ENCODE measurements around the gene POLE. TPM values are rescaled to one million over a fixed set of nuclear protein-coding genes. Genes with fewer than 3 reads are reported as not detected.

The POLE gene
- total and polyA plus RNA-seq, 2 donors from 2014 or later = 5.3 to 23.0 TPM

- Histone ChIP-seq H3K9me3 (ENCODE audit: control insufficient read depth in 2 of 3, insufficient read depth in 1 of 3, low read length in 3 of 3) (no peaks in the 10 kb centered on the region), H3K9ac (ENCODE audit: low read length in 3 of 3) (no peak overlapping the region), H3K27me3 (ENCODE audit: control insufficient read depth, insufficient read depth, low read length) (no peaks in the 10 kb centered on the region), H3K4me1 (ENCODE audit: control insufficient read depth in 2 of 3, insufficient read depth in 2 of 3, low read depth in 1 of 3, low read length in 3 of 3) (no peaks in the 10 kb centered on the region), H3K27ac (ENCODE audit: low read depth in 2 of 2, low read length in 2 of 2) (no peak overlapping the region), H3K4me3 (ENCODE audit: low read length in 3 of 3) (no peak overlapping the region), H3K36me3 (ENCODE audit: control insufficient read depth in 2 of 3, insufficient read depth in 3 of 3, low read length in 3 of 3) (peaks cover 0 to 8% (median 4%) of the 10 kb centered on the region in 3 donors)
- FAIRE-seq = no peak
- TF ChIP-seq CTCF (IDR thresholded peaks at IDR 0.05; ENCODE audit: borderline replicate concordance, extremely low read depth, insufficient read depth) = no peak
- intact Hi-C loops (cut with DNase I) = no loop called here
- DNase-seq = no peak
Observed at GRCh38 chr12:132717011-132717410, 29.9 kb upstream of the POLE start.

GRCh38 chr12:132716356-132716755 lies 29.2 kb upstream of the POLE start:
- Histone ChIP-seq H3K27ac (ENCODE audit: low read depth in 2 of 2, low read length in 2 of 2) (no peak overlapping the region), H3K9ac (ENCODE audit: low read length in 3 of 3) (no peak overlapping the region), H3K36me3 (ENCODE audit: control insufficient read depth in 2 of 3, insufficient read depth in 3 of 3, low read length in 3 of 3) (peaks cover 0 to 8% (median 4%) of the 10 kb centered on the region in 3 donors), H3K4me3 (ENCODE audit: low read length in 3 of 3) (no peak overlapping the region), H3K27me3 (ENCODE audit: control insufficient read depth, insufficient read depth, low read length) (no peaks in the 10 kb centered on the region), H3K4me1 (ENCODE audit: control insufficient read depth in 2 of 3, insufficient read depth in 2 of 3, low read depth in 1 of 3, low read length in 3 of 3) (no peaks in the 10 kb centered on the region), H3K9me3 (ENCODE audit: control insufficient read depth in 2 of 3, insufficient read depth in 1 of 3, low read length in 3 of 3) (no peaks in the 10 kb centered on the region)
- intact Hi-C loops (cut with DNase I) = no loop called here
- FAIRE-seq (no peak), DNase-seq (no peak)
- no peak for TF ChIP-seq CTCF (IDR thresholded peaks at IDR 0.05; ENCODE audit: borderline replicate concordance, extremely low read depth, insufficient read depth)

DNA sequence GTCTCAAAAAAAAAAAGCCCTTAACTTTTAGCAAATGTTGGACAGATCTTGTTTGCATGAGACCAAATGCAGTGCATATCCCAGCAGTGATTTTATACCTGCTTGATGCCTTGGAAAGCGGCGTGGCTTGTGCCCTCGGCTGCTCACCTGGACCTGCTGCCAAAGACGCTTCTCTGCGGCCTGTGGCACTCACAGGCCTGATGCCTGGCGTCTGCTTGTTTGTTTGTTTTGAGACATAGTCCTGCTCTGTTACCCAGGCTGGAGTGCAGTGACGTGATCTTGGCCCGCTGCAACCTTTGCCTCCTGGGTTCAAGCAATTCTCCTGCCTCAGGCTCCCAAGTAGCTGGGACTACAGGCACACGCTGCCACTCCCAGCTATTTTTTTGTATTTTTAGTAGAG lies 28.7 kb upstream of the POLE start:
- TF ChIP-seq CTCF (IDR thresholded peaks at IDR 0.05; ENCODE audit: borderline replicate concordance, extremely low read depth, insufficient read depth) = no peak
- intact Hi-C loops (cut with DNase I) = no loop called here
- FAIRE-seq (no peak), DNase-seq (no peak)
- Histone ChIP-seq H3K36me3 (ENCODE audit: control insufficient read depth in 2 of 3, insufficient read depth in 3 of 3, low read length in 3 of 3) (peaks cover 0 to 8% (median 4%) of the 10 kb centered on the region in 3 donors), H3K9me3 (ENCODE audit: control insufficient read depth in 2 of 3, insufficient read depth in 1 of 3, low read length in 3 of 3) (no peaks in the 10 kb centered on the region), H3K27me3 (ENCODE audit: control insufficient read depth, insufficient read depth, low read length) (no peaks in the 10 kb centered on the region), H3K9ac (ENCODE audit: low read length in 3 of 3) (no peak overlapping the region), H3K4me1 (ENCODE audit: control insufficient read depth in 2 of 3, insufficient read depth in 2 of 3, low read depth in 1 of 3, low read length in 3 of 3) (no peaks in the 10 kb centered on the region), H3K4me3 (ENCODE audit: low read length in 3 of 3) (no peak overlapping the region), H3K27ac (ENCODE audit: low read depth in 2 of 2, low read length in 2 of 2) (no peak overlapping the region)

- H3K9ac ChIP-seq (ENCODE audit: low read length in 3 of 3) = no peak overlapping the region
- H3K4me1 ChIP-seq (ENCODE audit: control insufficient read depth in 2 of 3, insufficient read depth in 2 of 3, low read depth in 1 of 3, low read length in 3 of 3) = peaks cover 0 to 2% (median 0%) of the 10 kb centered on the region in 3 donors
- no peak for FAIRE-seq
- no peak for TF ChIP-seq CTCF (IDR thresholded peaks at IDR 0.05; ENCODE audit: borderline replicate concordance, extremely low read depth, insufficient read depth)
- no peaks in the 10 kb centered on the region for H3K27me3 ChIP-seq (ENCODE audit: control insufficient read depth, insufficient read depth, low read length)
- H3K4me3 ChIP-seq (ENCODE audit: low read length in 3 of 3) = no peak overlapping the region
- DNase-seq = no peak
- H3K27ac ChIP-seq (ENCODE audit: low read depth in 2 of 2, low read length in 2 of 2) = no peak overlapping the region
- no peaks in the 10 kb centered on the region for H3K9me3 ChIP-seq (ENCODE audit: control insufficient read depth in 2 of 3, insufficient read depth in 1 of 3, low read length in 3 of 3)
- intact Hi-C loops (cut with DNase I) = no loop called here
- peaks cover 0 to 8% (median 2%) of the 10 kb centered on the region in 3 donors for H3K36me3 ChIP-seq (ENCODE audit: control insufficient read depth in 2 of 3, insufficient read depth in 3 of 3, low read length in 3 of 3)
Observed at GRCh38 chr12:132713123-132713522, 26.0 kb upstream of the POLE start.

Measured in kidney (tissue), 14 donors.